Activated T-cell treated with anti-CD3 and anti-CD28 coated beads for 48 hours (primary cell): Measurements from ENCODE around the gene ADGRG3.
A peak's percentile ranks its signal among the peaks of the same experiment; 100 is the strongest.
"Not testable (repeated sequence)": the region's sequence is repeated elsewhere in the genome, so short reads cannot be mapped to it uniquely, and the experiment has no call there.

ENCODE experiments used
- DNase-seq: peaks from one replicate; pipeline ENCODE4 v3.0.0-alpha.2; 2020; ENCODE audit warnings: low read depth

ADGRG3 gene

DNA sequence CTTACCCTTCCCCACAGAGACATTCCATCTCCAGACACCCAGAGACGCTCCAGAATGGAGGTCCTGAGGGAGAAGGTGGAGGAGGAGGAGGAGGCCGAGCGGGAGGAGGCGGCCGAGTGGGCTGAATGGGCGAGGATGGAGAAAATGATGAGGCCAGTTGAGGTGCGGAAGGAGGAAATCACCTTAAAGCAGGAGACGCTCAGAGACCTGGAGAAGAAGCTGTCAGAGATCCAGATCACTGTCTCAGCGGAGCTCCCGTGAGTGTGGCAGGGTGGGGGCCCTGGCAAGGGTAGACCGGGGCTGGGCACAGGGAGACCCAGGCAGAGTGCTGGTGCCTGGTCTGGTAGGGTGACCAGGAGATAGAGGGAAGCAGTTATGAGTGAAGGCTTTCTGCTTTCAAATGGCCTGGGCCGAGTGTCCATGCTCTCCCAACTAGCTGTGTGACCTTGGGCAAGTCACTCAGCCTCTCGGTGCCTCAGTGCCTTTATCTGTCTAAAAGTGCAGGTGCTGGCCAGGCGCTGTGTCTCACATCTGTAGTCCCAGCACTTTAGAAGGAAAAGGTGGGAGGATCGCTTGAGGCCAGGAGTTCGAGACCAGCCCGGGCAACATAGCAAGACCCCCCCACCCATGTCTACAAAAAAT lies 29.9 kb downstream of the ADGRG3 start:
- no peak for DNase-seq

DNA sequence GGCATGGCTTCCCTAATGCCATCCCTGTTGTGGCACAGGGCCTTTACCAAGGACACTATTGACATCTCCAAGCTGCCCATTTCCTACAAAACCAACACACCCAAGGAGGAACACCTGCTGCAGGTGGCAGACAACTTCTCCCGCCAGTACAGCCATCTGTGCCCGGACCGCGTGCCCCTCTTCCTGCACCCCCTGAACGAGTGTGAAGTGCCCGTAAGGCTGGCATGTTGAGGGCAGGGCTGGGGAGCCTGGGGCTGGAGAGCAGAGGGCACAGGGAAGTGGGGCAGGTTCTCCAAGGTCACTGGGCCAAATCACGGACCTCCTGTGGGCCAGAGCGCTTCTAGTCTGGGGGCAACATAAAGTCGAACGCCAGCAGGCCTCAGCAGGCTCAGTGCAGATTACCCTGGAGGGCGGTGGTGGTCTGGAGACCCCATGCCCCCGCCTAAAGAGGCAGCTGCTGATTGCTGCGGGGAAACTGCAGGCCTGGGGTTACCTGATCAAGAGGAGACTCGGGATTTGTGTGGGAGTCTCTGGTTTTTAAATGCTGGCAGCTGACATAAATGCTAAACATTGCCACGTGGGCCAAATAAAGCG lies 30.8 kb downstream of the ADGRG3 start:
- no peak for DNase-seq

DNA sequence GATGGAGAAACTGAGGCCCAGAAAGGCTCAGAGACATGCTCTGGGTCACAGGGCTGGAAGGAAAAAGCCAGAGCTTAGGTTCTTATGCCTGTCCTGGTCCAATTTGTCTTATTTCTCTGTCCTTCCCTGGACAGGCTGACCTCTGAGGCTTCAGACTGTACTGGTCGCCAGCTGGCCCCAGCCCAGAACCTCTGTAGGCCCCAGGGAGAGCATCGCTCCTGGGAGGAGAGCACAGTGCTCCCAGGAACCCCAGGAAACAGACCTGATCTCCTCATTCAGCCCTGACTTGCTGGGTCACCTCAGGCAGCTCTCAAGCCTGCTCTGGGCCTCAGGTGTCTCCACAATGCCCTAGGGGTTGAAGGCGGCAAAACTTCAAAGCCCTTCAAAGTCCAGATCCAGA lies 31.4 kb downstream of the ADGRG3 start:
- no peak for DNase-seq

DNA sequence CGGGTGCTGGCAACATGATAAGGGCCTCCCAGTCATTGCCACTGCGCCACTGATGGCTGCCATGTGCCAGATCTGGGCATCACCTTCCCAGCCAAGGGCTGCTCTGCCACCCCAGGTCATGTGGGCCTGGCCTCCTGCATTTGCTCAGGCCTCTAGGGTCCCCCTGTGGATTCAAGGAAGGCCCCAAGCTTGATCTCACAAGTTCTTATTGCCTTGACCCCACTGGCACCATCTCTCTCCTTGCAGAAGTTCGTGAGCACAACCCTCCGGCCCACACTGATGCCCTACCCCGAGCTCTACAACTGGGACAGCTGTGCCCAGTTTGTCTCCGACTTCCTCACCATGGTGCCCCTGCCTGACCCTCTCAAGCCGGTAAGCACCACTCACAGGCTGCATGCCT lies 31.8 kb downstream of the ADGRG3 start:
- DNase-seq, result no peak

- no peak for DNase-seq
Observed at GRCh38 chr16:57700781-57701551, 32.9 kb downstream of the ADGRG3 start.

- DNase-seq, result no peak
Observed at GRCh38 chr16:57701759-57702371, 33.8 kb downstream of the ADGRG3 start.

GRCh38 chr16:57703416-57704010 lies 35.4 kb downstream of the ADGRG3 start:
- DNase-seq, result no peak

GRCh38 chr16:57704011-57704904 lies 36.2 kb downstream of the ADGRG3 start:
- DNase-seq, result no peak

DNA sequence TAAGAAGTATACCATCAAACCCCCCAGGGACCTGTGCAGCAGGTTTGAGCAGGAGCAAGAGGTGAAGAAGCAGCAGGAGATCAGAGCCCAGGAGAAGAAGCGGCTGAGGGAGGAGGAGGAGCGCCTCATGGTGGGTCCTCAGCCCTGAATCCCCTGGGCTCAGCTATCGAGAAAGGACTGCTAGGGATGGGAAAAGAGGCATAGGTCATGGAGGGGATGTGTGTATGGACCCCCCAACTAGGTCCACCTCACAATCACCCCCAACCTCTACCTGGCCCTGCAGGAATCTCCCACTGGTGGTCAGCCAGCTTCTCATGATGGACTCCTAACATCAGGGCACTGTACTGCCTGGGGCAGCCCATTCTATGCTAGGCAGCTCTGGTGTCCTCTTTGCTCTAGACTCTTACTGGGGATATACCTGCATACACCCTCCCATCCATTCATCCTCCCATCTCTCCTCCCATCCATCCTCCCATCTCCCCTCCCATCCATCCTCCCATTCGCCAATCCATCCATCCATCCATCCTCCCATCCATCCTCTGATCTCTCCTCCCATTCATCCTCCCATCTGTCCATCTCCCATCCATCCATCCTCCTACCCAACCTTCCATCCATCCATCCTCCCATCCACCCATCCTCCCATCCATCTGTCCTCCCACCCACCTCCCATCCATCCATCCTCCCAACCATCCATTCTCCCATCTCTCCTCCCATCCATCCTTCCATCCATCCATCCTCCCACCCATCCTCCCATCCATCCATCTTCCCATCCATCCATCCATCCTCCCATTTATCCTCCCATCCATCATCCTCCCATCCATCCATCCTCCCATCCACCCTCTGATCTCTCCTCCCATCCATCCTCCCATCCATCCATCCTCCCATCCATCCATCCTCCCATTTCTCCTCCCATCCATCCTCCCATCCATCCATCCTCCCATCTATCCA lies 37.1 kb downstream of the ADGRG3 start:
- no peak for DNase-seq

- no peak for DNase-seq
Observed at GRCh38 chr16:57706717-57707116, 38.6 kb downstream of the ADGRG3 start.

DNA sequence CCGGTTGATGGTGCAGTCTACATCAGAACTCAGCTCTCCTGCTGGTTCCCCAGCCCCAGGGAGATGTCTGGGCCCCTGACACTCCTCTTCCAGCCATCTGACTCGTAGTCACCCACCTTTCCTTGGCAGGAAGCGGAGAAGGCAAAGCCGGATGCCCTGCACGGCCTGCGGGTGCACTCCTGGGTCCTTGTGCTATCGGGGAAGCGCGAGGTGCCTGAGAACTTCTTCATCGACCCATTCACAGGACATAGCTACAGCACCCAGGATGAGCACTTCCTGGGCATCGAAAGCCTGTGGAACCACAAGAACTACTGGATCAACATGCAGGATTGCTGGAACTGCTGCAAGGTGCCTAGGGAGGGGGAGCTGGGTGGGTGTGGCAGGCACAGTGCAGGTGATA lies 39.2 kb downstream of the ADGRG3 start:
- DNase-seq, result no peak

GRCh38 chr16:57708168-57708567 lies 40.1 kb downstream of the ADGRG3 start:
- no peak for DNase-seq

GRCh38 chr16:57709663-57710062 lies 41.6 kb downstream of the ADGRG3 start:
- DNase-seq, result no peak

GRCh38 chr16:57711346-57711745 lies 43.2 kb downstream of the ADGRG3 start:
- DNase-seq, result no peak

GRCh38 chr16:57711993-57712392 lies 43.9 kb downstream of the ADGRG3 start:
- DNase-seq, result no peak

DNA sequence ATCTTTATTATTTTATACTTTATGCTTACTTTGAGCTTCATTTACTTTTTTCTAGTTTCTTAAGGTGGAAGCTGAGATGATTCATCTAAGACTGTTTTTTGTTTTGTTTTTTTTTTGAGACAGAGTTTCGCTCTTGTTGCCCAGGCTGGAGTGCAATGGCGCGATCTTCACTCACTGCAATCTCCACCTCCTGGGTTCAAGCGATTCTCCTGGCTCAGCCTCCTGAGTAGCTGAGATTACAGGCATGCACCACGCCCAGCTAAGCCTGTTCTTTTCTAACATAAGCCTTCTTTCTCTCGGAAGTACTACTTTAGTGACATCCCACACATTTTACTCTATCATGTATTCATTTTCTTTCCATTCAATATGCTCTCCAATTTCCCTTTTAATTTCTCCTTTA lies 44.5 kb downstream of the ADGRG3 start:
- not testable (repeated sequence) for DNase-seq

- DNase-seq, result no peak
Observed at GRCh38 chr16:57713596-57713995, 45.5 kb downstream of the ADGRG3 start.

GRCh38 chr16:57714047-57714446 lies 45.9 kb downstream of the ADGRG3 start:
- no peak for DNase-seq

- peak; percentile 44 for DNase-seq
Observed at GRCh38 chr16:57720142-57720575, 52.1 kb downstream of the ADGRG3 start.
